HG03196 (cell line): ENCODE measurements around the gene LHPP.

Source experiments
- ATAC-seq: cut with Tn5 transposase; IDR thresholded peaks from one replicate; pipeline ENCODE4 v1.9.1; 2021; ENCODE audit not compliant: unreplicated experiment

The LHPP gene

DNA sequence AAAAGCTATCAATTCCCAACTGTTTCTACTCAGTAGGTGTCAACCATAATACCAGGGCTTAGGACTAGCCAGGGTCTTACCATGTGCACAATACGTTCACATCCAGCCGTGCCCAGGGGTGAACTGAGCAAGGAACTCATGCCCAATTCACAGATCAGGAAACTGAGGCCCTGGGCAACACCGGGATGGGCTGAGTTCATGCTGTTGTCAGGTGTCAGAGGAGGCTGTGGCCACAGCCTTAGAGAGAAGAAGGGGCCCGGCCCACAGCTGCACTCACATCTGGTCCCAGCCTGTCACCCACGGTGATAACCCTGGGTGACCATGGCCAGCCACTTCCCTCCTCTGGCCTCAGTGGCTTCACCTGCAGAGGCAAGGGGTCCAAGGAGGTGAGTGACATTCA lies 190.6 kb downstream of the LHPP start:
- no peak for ATAC-seq

DNA sequence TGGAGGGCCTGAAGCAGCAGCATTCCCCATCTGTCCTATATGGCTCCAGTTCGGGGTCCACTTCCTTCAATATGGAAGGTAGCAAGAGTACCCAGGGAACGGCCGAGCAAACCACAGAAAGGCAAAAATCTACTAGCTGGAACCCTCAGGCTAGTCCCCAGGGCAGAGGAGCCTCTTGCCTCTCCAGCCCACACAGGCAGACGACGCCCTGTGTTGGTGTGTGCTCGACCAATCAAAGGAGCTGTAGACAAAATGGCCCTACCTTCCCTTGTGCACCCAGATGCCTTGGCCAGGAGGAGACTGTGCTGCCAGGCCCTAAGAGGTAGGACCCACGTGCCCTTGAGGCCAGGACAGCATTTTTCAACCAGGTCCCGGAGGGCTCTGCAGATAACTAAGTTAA lies 191.1 kb downstream of the LHPP start:
- no peak for ATAC-seq

DNA sequence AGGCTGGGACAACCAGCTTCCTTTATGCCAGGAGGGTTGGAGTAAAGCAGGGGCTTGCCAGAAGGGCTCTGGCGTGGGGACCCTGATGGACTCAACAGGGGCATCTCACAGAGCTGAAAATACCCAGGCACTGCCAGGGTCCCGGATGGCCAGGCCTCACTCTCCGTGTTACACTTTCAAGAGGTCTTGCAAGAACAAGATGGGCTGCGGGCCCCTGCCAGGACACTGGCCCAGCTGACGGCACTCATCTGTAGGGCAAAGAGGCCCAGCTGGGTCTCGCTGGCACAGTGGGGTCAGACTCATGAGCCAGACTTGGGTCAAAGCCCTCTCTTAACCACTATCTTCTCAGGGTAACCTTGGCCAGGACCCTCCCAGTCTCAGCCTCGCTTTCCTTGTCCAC lies 191.7 kb downstream of the LHPP start:
- no peak for ATAC-seq

DNA sequence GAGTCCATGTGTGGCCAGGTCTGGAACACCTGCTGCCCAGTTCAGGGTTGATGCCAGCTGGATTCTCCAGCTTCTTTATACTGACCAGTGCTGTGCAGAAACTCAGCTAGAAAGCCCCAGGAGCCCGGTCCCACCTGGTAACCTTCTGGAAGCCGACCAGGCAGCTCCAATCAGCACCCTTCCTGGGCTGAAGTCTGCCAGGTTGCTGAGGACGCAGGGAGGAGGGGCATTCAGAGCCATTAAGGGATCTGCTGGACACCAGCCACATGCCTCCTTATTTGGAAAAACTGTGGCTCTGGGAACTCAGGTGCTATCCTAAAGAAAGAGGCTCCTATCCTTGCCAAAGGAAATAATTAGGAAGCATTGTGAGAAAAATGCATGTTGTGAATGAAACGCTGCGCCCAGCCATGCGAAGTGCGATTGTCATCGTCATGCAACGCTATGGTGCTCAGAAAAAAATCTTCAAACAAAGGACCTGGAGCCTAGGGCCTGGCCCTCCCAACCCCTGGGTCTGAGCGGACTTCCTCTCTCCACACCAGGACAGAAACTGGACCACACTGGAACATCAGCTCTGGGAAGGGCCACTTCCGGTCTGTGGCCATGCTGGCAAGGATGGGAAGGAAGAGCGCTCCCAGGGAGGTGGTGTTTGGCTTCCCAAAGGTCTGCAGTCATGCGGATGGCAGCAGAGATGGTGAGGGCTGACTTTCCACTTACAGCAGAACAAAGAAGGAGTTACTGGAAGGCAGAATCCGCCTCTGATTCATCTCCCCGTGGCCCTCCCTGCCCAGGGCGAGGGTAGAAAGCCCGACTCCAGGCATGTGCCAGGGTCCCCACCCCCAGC lies 192.4 kb downstream of the LHPP start:
- ATAC-seq = no peak

DNA sequence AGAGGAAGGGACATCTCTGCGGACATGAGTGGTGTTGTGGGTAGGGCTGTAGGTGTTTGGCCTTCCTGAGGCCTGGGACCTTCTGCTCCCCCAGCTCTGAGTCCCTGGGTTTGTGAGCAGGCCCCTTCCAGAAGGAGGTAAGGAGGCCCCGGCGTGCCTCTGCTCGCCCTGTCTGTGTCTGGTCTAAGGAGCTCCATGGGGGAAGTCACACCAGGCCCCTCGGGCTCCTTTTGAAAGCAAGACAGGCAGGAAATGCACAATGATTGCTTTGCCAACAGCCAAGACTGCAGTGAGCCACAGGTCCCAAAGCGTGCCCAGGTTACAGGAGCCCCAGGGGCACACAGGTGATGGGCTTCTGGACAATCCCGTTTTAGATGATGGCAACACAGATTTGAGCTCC lies 193.1 kb downstream of the LHPP start:
- no peak for ATAC-seq

DNA sequence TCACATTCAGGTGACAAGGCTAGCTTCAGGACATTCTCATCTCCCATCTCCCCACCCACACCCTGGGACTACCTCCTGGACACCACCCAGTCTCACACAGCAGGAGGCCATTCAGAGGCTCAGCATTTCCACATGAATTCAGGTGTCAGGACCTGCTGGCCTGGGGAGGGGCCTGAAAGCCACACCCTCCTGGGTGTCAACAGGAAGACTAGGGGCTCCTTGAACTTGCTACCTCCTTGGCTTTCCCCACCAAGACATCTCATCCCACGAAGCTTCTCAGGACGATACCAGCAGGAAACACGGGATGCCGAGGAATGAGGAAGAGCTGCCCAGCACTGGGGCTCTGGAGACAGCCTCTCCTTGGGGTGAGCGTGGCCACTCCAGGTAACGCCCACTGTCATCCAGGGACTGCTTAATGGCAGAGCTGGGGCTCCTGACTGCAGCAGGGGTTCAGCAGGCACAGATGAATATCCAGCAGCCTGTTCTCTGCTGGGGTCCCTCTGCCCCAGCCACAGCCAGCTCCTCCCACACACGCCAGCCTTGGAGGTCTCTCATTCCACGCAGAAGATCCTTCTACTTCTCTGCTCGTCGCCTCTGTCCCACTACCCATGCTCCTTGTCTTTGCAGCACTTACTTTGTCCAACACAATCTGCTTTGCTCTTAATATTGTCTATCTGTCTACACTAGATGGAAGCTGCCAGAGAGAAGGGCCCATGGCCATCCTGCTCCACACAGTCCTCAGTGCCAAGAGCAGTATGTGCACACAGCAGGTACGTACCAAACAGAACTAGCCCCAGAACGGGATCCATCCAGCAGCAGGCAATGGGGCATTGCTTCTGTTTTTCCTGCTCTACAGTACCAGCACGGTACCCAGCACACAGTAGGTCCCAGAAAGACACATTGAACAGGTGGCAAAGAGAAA lies 193.8 kb downstream of the LHPP start:
- no peak for ATAC-seq

DNA sequence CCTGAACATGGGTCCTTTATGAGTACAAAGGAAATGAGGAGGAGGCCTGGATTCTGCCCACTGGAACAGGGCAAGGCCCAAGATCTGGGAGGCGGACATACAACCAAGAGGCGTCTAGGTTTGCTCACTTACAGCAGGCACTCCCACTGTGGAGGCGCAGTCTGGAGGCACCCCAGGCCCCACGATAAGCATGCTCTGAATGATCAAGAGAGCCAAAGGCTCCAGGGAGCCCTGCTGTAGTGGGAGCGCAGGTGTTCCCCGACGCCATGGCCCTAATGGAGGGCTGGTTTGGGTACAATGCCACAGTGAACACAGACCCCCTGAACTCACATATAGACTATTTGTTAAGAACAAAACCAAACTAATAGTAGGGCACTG lies 194.5 kb downstream of the LHPP start:
- ATAC-seq = no peak

DNA sequence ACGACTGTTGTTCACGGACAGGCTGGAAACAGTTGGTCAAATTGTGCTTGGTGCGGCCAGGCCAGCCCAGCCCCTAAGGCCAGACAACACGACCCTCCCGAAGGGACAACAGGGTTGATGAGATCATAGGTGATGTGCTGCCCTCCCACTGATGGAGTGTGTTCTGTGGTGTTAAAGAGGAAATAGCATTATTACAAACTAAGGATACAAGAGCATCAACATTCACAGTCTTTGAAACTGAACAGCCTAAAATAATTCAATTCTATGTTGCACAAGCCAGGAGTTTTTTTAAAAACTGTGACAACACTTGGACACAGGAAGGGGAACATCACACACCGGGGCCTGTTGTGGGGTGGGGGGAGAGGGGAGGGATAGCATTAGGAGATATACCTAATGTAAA lies 194.9 kb downstream of the LHPP start:
- no peak for ATAC-seq

DNA sequence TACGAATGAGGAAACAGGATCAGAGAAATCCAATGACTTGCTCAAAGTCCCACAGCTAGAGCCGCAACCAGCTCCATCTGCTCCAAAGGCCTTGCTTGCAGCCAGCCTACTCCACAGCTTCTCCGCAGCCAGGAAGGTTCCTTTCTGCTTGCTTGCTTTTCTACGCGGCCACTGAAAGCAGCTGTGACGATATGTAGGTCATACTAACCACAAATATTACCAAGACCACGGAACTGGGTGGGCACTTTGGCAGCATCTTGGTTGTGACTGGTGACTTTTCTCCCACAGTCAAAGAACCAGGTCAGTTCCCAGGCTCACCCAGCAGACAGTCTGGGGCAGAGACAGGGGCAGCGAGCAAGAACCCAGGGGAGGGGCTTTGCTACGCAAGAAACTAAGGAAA lies 196.2 kb downstream of the LHPP start:
- ATAC-seq = no peak

DNA sequence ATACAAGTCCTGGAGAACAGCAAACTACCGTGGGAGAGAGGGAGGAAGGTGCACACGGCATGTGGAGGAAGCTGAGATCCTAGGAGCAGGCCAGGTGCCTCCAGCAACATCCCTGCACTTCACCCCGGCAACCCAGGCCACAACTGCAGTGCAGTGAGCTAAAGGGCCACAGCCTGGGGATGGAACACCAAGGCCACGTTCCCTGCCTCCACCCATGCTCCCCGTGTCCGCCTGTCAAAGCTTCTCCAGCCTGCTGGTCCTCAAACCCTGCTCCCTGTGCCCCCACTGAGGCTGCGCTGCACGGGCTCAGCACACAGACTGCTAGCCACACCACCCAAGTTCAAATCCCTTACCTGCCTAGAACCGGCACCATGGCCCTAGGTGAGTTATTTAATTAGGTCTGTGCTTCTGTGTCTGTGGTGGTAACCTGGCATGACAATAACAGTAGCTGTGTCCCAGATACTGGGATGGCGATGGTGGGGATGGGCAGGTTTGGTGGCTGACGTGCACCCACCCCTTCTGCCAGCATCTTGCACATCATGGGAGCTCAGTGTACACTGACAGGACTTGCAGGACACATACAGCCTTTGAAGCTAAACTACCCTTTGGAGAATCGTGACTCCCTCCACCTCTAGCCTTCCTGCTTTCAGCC lies 197.1 kb downstream of the LHPP start:
- ATAC-seq = no peak

DNA sequence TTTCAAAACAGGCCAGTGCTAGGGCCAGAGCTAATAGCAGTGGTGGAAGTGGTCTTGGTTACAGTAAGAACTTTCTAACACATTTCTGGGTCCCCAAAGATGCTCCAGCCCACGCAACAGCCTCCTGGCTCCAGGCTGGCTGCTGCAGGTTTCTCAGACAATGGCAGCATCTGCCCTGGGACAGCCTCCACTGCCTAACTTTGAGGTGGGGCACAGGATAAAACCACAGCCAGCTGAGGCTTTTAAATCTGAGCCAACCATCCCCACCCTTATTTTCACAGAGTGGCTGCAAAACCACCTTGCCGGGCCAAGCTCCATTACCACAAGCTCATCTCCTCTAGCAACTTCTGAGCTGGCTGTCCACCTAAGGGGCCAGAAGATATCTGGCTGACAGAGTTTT lies 197.8 kb downstream of the LHPP start:
- no peak for ATAC-seq

DNA sequence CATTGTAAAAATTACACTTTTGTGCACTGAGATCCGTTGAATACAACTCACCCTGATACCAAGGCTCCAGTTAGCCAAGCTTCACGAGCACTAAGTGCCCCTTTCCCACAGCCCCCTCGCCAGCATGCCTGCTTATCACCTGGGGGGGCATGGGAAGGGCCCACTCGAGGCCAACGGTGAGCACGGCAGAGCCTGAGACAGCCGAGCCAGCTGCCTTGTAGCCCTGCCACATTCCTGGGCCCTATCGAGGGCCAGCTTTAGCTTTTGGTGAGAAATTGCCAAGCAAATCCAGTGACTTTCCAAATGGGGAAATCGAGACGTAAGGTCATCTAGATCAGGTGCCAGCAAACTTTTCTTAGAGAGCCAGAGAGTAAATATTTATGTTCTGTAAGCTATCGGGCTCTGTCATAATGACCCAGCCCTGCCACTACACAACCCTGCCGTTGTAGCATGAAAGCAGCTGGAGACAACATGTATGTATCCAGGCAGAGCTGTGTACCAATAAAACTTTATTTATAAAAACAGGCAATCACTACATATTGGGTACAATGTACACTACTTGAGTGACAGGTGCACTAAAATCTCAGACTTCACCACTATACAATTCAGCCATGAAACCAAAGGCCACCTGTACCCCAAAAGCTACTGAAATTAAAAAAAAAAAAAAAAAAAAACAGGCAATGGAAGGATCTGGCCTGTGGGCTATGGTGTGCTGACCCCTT lies 198.9 kb downstream of the LHPP start:
- no peak for ATAC-seq

DNA sequence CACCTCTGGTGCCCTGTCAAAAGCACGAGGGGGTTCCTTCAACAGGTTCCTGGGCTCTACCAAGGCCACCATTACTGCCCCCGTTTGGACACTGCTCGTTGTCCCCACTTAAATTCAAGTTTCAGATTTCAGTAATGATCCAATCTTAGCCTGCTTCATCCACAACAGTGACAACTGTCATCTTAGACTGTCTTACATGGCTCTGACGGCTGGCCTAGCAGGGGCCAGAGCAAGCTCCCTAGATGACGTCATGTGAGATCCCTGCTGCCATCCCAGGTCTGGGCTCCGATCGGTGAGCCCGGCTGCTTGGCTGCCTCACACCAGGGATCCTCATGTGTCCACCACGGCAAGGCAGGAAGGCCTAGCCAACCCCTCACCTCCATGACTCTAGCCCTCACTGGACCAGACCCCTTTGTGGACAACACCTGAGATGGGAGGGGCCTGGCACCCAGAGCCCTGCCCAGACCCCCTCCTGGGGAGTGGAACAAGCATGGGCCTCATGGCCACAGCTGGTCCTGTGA lies 200.1 kb downstream of the LHPP start:
- ATAC-seq = no peak

DNA sequence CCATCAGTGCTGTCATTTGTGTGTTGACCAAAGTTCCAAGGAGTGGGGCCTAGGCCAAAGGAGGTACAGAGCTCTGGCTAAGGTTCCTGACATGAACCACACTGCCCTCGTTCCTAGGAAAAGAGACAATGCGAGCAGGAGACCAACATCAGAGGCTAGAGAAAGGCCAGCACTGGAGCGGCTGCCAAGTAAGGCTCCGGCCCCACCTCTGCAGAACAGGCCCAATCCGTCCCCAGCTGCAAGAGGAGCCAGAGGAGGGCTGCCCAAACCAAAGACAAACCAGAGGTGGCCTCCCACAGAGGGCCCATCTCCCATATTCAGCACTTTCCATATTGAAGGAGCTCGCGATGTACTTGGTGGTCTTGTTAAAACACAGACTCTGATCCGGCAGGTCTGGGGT lies 201.6 kb downstream of the LHPP start:
- ATAC-seq = no peak
